HG03521 (cell line): ENCODE measurements around the gene OR10V1.

Experiments
- ATAC-seq: cut with Tn5 transposase; IDR thresholded peaks from one replicate; pipeline ENCODE4 v1.9.1; 2021; ENCODE audit warnings: mild to moderate bottlenecking, moderate library complexity; ENCODE audit not compliant: unreplicated experiment

The OR10V1 gene, protein sequence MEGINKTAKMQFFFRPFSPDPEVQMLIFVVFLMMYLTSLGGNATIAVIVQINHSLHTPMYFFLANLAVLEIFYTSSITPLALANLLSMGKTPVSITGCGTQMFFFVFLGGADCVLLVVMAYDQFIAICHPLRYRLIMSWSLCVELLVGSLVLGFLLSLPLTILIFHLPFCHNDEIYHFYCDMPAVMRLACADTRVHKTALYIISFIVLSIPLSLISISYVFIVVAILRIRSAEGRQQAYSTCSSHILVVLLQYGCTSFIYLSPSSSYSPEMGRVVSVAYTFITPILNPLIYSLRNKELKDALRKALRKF

GRCh38 chr11:59713745-59714144 lies at the start of gene OR10V1:
Gene OR10V1 (minus strand): TSS chr11:59713845. CDS start chr11:59713845, 0 bp downstream.
- ATAC-seq: no peak

GRCh38 chr11:59761993-59762392 lies 48.3 kb upstream of the OR10V1 start:
- ATAC-seq: no peak

- ATAC-seq: no peak
These were observed 47.1 kb upstream of the OR10V1 start for GRCh38 chr11:59760771-59761170.

DNA sequence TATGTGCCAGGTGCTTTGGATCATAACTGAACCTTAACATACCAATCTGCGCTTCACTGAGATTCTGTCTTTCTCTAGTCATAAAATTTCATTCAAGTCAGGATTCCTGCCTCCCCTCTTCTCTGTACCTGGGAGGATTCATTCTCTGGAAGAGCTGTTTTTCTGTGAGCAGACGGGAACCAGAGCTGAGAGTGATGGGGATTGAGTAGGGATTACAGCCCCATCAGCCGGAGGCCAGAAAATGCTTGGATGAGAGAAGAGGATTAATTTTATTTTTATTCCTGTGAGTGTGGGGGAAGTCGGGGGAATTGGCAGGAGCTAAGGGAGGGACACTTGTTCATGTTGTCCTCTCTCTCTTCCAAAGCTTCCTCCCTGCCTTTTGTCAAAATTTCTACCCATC lies 46.3 kb upstream of the OR10V1 start:
- ATAC-seq: no peak

GRCh38 chr11:59758401-59759037 lies 44.9 kb upstream of the OR10V1 start:
- no peak for ATAC-seq

DNA sequence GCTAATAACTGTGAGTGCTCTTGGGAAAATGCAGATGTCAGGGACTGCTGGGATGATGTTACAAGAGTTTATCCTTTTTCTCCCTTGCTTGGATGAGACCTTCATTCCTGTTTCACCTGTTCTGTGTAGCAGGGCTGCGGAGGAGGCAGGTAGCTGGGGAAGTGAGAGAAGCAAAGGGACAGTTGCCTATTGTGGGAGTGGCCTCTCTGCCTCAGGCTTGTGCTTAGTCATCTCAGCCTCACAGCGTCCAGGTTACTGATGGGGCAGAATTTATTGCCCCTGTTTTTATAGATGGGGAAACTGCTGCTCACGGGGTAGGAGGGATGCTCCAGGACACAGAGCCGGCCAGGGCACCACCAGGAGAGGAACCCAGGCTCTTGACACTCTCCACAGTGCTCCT lies 43.2 kb upstream of the OR10V1 start:
- ATAC-seq: no peak

GRCh38 chr11:59756558-59756840 lies 42.9 kb upstream of the OR10V1 start:
- ATAC-seq: no peak

- ATAC-seq: no peak
These were observed 42.3 kb upstream of the OR10V1 start for GRCh38 chr11:59755701-59756557.

DNA sequence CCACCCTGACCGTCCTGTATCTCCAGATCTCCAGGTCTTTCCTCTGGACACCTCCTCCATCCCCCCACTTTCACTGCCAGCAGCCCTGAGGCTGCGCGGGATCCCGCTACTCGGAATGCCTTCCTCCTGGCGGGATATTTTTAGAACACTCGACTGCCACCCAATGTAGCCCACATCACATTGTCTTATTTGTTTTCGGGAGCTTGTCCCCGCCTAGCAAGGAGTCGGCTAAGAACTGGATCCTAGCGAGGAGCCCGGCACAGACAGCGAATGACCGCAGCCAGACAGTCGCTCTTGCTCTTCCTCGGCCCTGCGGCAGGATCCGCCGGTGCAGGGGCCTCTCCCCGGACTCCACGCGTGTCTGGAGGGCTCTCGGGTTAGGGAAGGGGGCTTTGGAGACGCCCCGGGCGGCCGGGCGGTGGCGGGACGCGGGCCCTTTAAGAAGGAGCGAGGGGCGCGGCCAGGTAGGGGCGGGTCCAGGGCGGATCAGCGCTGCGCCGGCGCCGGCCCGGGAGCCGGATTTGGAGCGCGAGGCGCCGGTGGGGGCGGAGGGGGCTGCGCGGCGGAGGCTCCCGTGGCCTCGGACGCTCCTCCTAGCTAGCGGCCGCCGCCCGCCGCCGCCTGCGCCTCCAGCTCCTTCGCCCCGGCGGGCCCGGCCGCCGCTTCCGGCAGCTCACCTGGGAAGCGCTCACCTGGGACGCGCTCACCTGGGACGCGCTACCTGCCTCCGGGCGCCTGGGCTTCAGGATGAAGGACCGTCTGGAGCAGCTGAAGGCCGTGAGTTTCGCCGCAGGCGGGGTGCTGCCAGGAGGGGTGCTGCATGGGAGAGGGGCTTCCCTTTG lies 41.4 kb upstream of the OR10V1 start, which contains the start of gene STX3:
Gene STX3 (plus strand): TSS at position 518 of the 842 bp plus-strand sequence. CDS start 230 bp downstream, at position 748.
- peak; percentile 68 for ATAC-seq

DNA sequence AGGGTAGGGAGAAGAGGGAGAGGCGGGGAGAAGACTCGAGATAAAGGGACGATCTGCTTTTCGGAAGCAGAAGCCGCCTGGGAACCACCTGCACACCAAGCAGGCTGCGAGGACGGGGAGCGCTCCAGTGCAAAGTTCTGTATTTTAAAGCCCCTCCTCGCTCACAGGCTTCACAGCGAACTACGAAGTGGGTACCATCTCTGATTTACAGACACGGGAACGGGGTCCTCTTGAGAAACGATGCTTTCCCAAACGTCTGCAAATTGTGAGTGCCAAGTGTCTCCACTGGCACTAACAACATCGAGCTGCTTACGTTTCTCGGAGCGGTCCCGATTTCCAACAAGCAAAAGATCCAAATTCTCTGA lies 40.8 kb upstream of the OR10V1 start:
- ATAC-seq: no peak

GRCh38 chr11:59753650-59754493 lies 40.2 kb upstream of the OR10V1 start:
- ATAC-seq: peak; percentile 67

GRCh38 chr11:59746111-59746510 lies 32.5 kb upstream of the OR10V1 start:
- ATAC-seq: no peak

DNA sequence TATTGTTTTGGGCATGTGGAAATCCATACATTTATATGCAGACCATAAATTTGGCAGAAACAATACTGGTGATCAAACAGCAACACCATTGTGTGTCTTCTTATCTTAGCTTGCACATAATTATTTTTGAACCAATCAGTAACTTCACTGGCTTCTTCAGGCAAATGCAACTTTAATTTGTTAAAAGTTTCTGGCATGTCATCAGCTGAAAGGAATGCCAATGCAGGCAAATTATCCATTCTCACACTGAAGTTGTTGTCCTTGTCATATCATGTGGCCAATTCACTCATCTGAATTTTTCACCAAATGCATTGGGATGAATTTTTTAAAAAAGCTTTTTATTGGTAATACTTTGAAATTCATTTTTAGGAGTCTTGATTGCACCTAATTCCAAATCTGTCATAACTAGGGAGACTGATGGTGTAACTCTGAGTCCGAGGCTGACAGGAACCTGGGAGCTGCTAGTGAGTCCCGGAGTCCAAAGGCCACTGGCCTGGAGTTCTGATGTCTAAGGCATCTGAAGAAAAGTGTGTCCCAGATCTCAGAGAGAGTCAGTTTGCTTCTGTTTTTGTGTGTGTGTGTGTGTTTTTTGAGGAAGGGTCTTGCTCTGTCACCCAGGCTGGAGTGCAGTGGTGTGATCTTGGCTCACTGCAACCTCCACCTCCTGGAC lies 17.4 kb upstream of the OR10V1 start:
- no peak for ATAC-seq

- no peak for ATAC-seq
These were observed 16.2 kb upstream of the OR10V1 start for GRCh38 chr11:59729834-59730233.

DNA sequence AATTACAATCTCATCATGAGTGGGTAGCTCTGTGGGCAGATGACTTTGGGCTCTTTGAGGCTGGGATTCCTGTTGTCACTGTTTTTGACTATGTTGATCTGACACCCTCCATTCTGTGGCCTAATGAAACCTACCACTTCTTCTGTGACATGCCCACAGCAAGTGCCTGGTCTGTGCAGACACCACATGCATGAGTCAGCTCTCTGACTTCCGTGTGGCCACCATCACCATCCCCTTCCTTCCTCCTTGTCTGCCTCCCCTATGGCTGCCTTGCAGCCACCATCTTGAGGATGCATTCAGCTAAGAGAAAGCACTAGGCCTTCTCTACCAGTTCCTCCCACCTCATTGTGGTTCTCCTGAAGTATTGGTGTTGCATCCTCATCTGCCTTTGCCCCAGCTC lies 15.3 kb upstream of the OR10V1 start:
- ATAC-seq: no peak

- ATAC-seq: no peak
These were observed 14.5 kb upstream of the OR10V1 start for GRCh38 chr11:59728154-59728553.

GRCh38 chr11:59727426-59727825 lies 13.8 kb upstream of the OR10V1 start:
- no peak for ATAC-seq

GRCh38 chr11:59724066-59724465 lies 10.4 kb upstream of the OR10V1 start:
- ATAC-seq: no peak

DNA sequence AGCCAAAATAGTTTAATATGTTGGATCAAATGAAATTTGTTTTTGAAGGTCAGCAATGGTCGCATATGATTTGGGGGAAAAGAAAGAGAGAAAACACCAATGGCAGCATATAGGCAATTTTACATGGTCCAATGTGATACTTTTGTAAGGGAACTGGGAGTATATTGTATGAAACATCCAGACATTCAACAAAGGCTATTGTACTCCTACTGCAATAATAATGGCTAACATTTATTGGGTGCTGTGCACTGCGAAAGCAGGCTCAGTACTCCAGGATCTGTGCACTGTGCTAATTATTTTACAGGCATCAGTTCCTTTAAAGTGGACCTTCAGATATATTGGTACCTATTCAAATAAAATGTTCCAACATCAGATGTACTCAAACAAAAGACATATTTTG lies 5.9 kb upstream of the OR10V1 start:
- ATAC-seq: no peak

GRCh38 chr11:59716051-59716450 lies 2.4 kb upstream of the OR10V1 start:
- no peak for ATAC-seq
